ENCODE measurements around the gene LEP. TPM values are rescaled to one million over a fixed set of nuclear protein-coding genes. Genes with fewer than 3 reads are reported as not detected.

Gene LEP
- total and polyA plus RNA-seq, 2 experiments from 2014 or later, result 0.11 to 0.22 TPM

GRCh38 chr7:128299109-128299607, 58.1 kb downstream of the LEP start:
- Histone ChIP-seq H3K27me3 (replicated peaks; ENCODE audit: insufficient read depth) (no peaks in the 10 kb centered on the region), H3K4me2 (ENCODE audit: unreplicated experiment) (no peak overlapping the region), H2AFZ (no peak overlapping the region), H3K9me2 (ENCODE audit: insufficient read depth) (no peaks in the 10 kb centered on the region), H3K9me3 (ENCODE audit: low read depth) (no peaks in the 10 kb centered on the region), H3F3A (ENCODE audit: insufficient read depth) (no peaks in the 10 kb centered on the region), H3K27ac (no peak overlapping the region), H3K4me1 (ENCODE audit: insufficient read depth) (no peaks in the 10 kb centered on the region), H3K4me3 (no peak overlapping the region), H3K79me2 (ENCODE audit: insufficient read depth) (no peaks in the 10 kb centered on the region), H4K20me1 (ENCODE audit: insufficient read depth) (no peaks in the 10 kb centered on the region), H3K9ac (no peak overlapping the region), H3K36me3 (ENCODE audit: low read depth) (no peaks in the 10 kb centered on the region)
- in situ Hi-C loops (cut with MboI), result no loop called here
- TF ChIP-seq EZH2 (IDR thresholded peaks at IDR 0.05; ENCODE audit: insufficient read depth, poor library complexity, severe bottlenecking) (no peak), EZH2phosphoT487 (IDR thresholded peaks at IDR 0.05; ENCODE audit: insufficient read depth, low read depth) (no peak)
- DNase-seq, result no peak
- 68 to 69% methylated on average over 7 of the region's 7 CpGs for WGBS, 2 experiments (ENCODE audit: low coverage in 1 of 2, low lambda C conversion rate in 2 of 2, missing lambda C conversion rate in 2 of 2)

- Histone ChIP-seq H3K36me3 (ENCODE audit: low read depth) (0 out of 2 replicates have a peak, but pooled peaks cover 6% of the 10 kb centered on the region), H3K27me3 (replicated peaks; ENCODE audit: insufficient read depth) (no peaks in the 10 kb centered on the region), H3K9me3 (ENCODE audit: low read depth) (no peaks in the 10 kb centered on the region), H2AFZ (no peak overlapping the region), H3K9me2 (ENCODE audit: insufficient read depth) (no peaks in the 10 kb centered on the region), H3F3A (ENCODE audit: insufficient read depth) (no peaks in the 10 kb centered on the region), H4K20me1 (ENCODE audit: insufficient read depth) (no peaks in the 10 kb centered on the region), H3K4me1 (ENCODE audit: insufficient read depth) (no peaks in the 10 kb centered on the region), H3K9ac (no peak overlapping the region), H3K79me2 (ENCODE audit: insufficient read depth) (no peaks in the 10 kb centered on the region), H3K27ac (no peak overlapping the region), H3K4me2 (ENCODE audit: unreplicated experiment) (no peak overlapping the region), H3K4me3 (no peak overlapping the region)
- in situ Hi-C loops (cut with MboI), result no loop called here
- peak; percentile 39 for DNase-seq
- no peak for TF ChIP-seq EZH2 (IDR thresholded peaks at IDR 0.05; ENCODE audit: insufficient read depth, poor library complexity, severe bottlenecking)
- WGBS, 2 experiments (ENCODE audit: low coverage in 1 of 2, low lambda C conversion rate in 2 of 2, missing lambda C conversion rate in 2 of 2), result 48 to 49% methylated on average over 10 of the region's 10 CpGs
Observed at GRCh38 chr7:128302139-128302538, 61.1 kb downstream of the LEP start.

DNA sequence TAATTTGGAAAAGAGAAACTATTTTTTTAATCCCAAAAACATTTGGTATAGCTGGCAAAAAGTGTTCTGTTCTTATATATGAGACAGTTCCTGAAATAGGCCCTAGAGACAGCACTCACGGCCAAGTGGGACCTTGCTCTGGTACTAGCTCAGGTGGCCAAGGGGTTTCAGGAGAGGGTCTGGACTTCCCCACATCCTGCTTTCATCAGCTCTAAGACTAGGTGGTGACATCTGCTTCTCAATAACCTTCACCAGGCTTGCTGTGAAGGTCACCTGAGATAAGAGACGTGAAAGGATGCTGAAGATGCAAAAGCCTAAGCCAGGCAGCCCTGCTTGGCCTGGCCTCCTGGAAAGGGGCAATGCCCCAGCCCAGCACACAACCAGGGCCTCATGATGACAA, 62.1 kb downstream of the LEP start:
- H3F3A ChIP-seq (ENCODE audit: insufficient read depth), result no peaks in the 10 kb centered on the region
- H3K9me2 ChIP-seq (ENCODE audit: insufficient read depth), result no peaks in the 10 kb centered on the region
- in situ Hi-C loops (cut with MboI), result no loop called here
- DNase-seq, result no peak
- WGBS, 2 experiments (ENCODE audit: low coverage in 1 of 2, low lambda C conversion rate in 2 of 2, missing lambda C conversion rate in 2 of 2), result 89 to 96% methylated on average over 2 of the region's 2 CpGs
- H3K4me2 ChIP-seq (ENCODE audit: unreplicated experiment), result no peak overlapping the region
- no peak for TF ChIP-seq EZH2phosphoT487 (IDR thresholded peaks at IDR 0.05; ENCODE audit: insufficient read depth, low read depth)
- TF ChIP-seq EZH2 (IDR thresholded peaks at IDR 0.05; ENCODE audit: insufficient read depth, poor library complexity, severe bottlenecking), result no peak
- no peak overlapping the region for H2AFZ ChIP-seq
- H3K27ac ChIP-seq, result no peak overlapping the region
- no peak overlapping the region for H3K9ac ChIP-seq
- H3K4me3 ChIP-seq, result no peak overlapping the region
- no peaks in the 10 kb centered on the region for H3K79me2 ChIP-seq (ENCODE audit: insufficient read depth)
- no peaks in the 10 kb centered on the region for H3K27me3 ChIP-seq (replicated peaks; ENCODE audit: insufficient read depth)
- no peaks in the 10 kb centered on the region for H4K20me1 ChIP-seq (ENCODE audit: insufficient read depth)
- H3K36me3 ChIP-seq (ENCODE audit: low read depth), result 0 out of 2 replicates have a peak, but pooled peaks cover 6% of the 10 kb centered on the region
- no peaks in the 10 kb centered on the region for H3K4me1 ChIP-seq (ENCODE audit: insufficient read depth)
- no peaks in the 10 kb centered on the region for H3K9me3 ChIP-seq (ENCODE audit: low read depth)

DNA sequence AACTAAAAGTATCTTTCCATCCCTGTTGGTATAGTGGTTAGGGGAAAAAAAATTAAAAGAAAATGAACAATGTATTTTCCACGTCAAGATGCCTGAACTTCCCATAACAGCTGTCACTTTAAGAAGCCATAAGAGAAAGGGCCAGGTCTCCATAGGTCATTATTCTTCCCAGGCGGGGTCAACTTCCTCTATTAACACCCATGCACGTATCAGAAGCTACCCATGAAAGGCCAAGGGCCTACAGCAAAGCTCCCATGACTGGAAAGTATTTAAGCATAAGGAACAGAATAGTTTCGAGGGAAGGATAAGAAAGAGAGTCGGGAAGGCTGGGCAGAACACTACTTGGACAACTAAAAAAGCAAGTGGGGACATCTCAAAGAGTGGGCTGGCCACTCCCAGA, 62.6 kb downstream of the LEP start:
- Histone ChIP-seq H3K79me2 (ENCODE audit: insufficient read depth) (no peaks in the 10 kb centered on the region), H3K9ac (no peak overlapping the region), H3K36me3 (ENCODE audit: low read depth) (0 out of 2 replicates have a peak, but pooled peaks cover 6% of the 10 kb centered on the region), H3K4me2 (ENCODE audit: unreplicated experiment) (no peak overlapping the region), H3K27ac (no peak overlapping the region), H3K9me3 (ENCODE audit: low read depth) (no peaks in the 10 kb centered on the region), H3K4me3 (no peak overlapping the region), H3K4me1 (ENCODE audit: insufficient read depth) (no peaks in the 10 kb centered on the region), H4K20me1 (ENCODE audit: insufficient read depth) (no peaks in the 10 kb centered on the region), H2AFZ (no peak overlapping the region), H3F3A (ENCODE audit: insufficient read depth) (no peaks in the 10 kb centered on the region), H3K9me2 (ENCODE audit: insufficient read depth) (no peaks in the 10 kb centered on the region), H3K27me3 (replicated peaks; ENCODE audit: insufficient read depth) (no peaks in the 10 kb centered on the region)
- no peak for DNase-seq
- in situ Hi-C loops (cut with MboI), result no loop called here
- WGBS, 2 experiments (ENCODE audit: low coverage in 1 of 2, low lambda C conversion rate in 2 of 2, missing lambda C conversion rate in 2 of 2), result 81 to 82% methylated on average over 5 of the region's 5 CpGs
- TF ChIP-seq EZH2 (IDR thresholded peaks at IDR 0.05; ENCODE audit: insufficient read depth, poor library complexity, severe bottlenecking), result no peak
- no peak for TF ChIP-seq EZH2phosphoT487 (IDR thresholded peaks at IDR 0.05; ENCODE audit: insufficient read depth, low read depth)

- H4K20me1 ChIP-seq (ENCODE audit: insufficient read depth), result no peaks in the 10 kb centered on the region
- H3K9ac ChIP-seq, result no peak overlapping the region
- no peaks in the 10 kb centered on the region for H3K9me3 ChIP-seq (ENCODE audit: low read depth)
- no peak overlapping the region for H3K4me2 ChIP-seq (ENCODE audit: unreplicated experiment)
- DNase-seq, result no peak
- no peaks in the 10 kb centered on the region for H3K27me3 ChIP-seq (replicated peaks; ENCODE audit: insufficient read depth)
- TF ChIP-seq EZH2 (IDR thresholded peaks at IDR 0.05; ENCODE audit: insufficient read depth, poor library complexity, severe bottlenecking) (no peak), EZH2phosphoT487 (IDR thresholded peaks at IDR 0.05; ENCODE audit: insufficient read depth, low read depth) (no peak)
- WGBS, 2 experiments (ENCODE audit: low coverage in 1 of 2, low lambda C conversion rate in 2 of 2, missing lambda C conversion rate in 2 of 2), result 100% methylated on average over 1 of the region's 1 CpG
- H3K4me1 ChIP-seq (ENCODE audit: insufficient read depth), result no peaks in the 10 kb centered on the region
- no peaks in the 10 kb centered on the region for H3K9me2 ChIP-seq (ENCODE audit: insufficient read depth)
- 0 out of 2 replicates have a peak, but pooled peaks cover 6% of the 10 kb centered on the region for H3K36me3 ChIP-seq (ENCODE audit: low read depth)
- in situ Hi-C loops (cut with MboI), result no loop called here
- H2AFZ ChIP-seq, result no peak overlapping the region
- H3F3A ChIP-seq (ENCODE audit: insufficient read depth), result no peaks in the 10 kb centered on the region
- H3K4me3 ChIP-seq, result no peak overlapping the region
- H3K79me2 ChIP-seq (ENCODE audit: insufficient read depth), result no peaks in the 10 kb centered on the region
- no peak overlapping the region for H3K27ac ChIP-seq
Observed at GRCh38 chr7:128304212-128304611, 63.1 kb downstream of the LEP start.
